Ascending aorta (tissue), 2 donors: ENCODE results near the gene SLFN14. TPM values are rescaled to one million over a fixed set of nuclear protein-coding genes. Genes with fewer than 3 reads are reported as not detected.

Experiments
- DNase-seq, 2 donors: peaks; one replicate each; pipeline ENCODE4 v3.0.0-alpha.2; 2019; ENCODE audit warnings: low spot score in 2 of 2
- H3K27ac ChIP-seq, 2 donors: fragments of 200-600 bp; sonication (generic); one replicate each; pipeline ENCODE4 v1.5.1; 2016 to 2017; ENCODE audit warnings: mild to moderate bottlenecking in 1 of 2
- H3K27me3 ChIP-seq: fragments of 200-600 bp; sonication (generic); one replicate; pipeline ENCODE4 v1.5.1; 2017
- H3K36me3 ChIP-seq, 2 donors: fragments of 200-600 bp; sonication (generic); one replicate each; pipeline ENCODE4 v1.5.1; 2016
- H3K4me1 ChIP-seq, 2 donors: fragments of 200-600 bp; sonication (generic); one replicate each; pipeline ENCODE4 v1.5.1; 2016 to 2017; ENCODE audit warnings: mild to moderate bottlenecking in 1 of 2
- H3K4me3 ChIP-seq, 2 donors: fragments of 200-600 bp; sonication (generic); one replicate each; pipeline ENCODE4 v1.5.1; 2016 to 2017; ENCODE audit warnings: mild to moderate bottlenecking in 1 of 2
- H3K9me3 ChIP-seq, 2 donors: fragments of 200-600 bp; sonication (generic); one replicate each; pipeline ENCODE4 v1.5.1; 2016
- CTCF ChIP-seq, 3 experiments: fragments of 200-600 bp in 2 of 3; fragments of 450-650 bp in 1 of 3; sonication (generic) in 2 of 3; IDR thresholded peaks; one replicate each; pipeline ENCODE4 v1.5.1; 2016 to 2019; ENCODE audit warnings: antibody characterized with exemption in 3 of 3, mild to moderate bottlenecking in 1 of 3, moderate library complexity in 1 of 3
- intact Hi-C: fragments of 100-400 bp; cut with DNase I; formaldehyde crosslinking; loops from one replicate; pipeline ENCODE4 v1.15.1; 2023
- total RNA-seq: library from RNA; depleted of rRNA; stranded (reverse); fragments of >200 nt; gene quantifications from one replicate; pipeline ENCODE4 v1.1.0, GENCODE V29; 2016

The SLFN14 gene
- not detected for total RNA-seq

DNA sequence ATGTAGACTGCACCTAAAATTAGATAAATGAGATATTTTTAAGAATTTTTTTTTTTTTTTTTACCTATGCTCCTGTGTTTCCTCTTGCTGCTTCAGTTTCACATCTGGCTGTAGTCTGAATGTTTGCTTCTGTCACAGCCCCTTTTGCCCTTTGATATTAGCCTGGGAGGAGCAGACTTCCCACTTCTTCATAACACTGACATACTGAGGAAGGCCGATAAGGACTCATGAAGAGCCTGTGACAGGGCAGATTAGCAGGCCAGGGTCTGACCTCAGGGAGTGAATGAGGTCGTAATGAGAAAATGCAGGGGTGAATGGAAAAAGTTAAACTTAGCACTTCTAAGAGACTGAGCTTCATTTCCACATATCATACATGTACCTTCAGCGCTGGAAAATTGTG, at the start of gene SLFN14:
Gene SLFN14, minus strand, starts transcription at position 117 of the 400 bp plus-strand sequence. CDS start 2,757 bp downstream, outside the sequence.
- Histone ChIP-seq H3K36me3 (no peaks in the 10 kb centered on the region), H3K27ac (no peak within 1 kb of the TSS), H3K4me3 (no peak within 1 kb of the TSS), H3K27me3 (no peaks in the 10 kb centered on the region), H3K9me3 (no peaks in the 10 kb centered on the region), H3K4me1 (no peaks in the 10 kb centered on the region)
- DNase-seq = no peak
- TF ChIP-seq CTCF (IDR thresholded peaks at IDR 0.05) = no peak
- intact Hi-C loops = no loop called here

DNA sequence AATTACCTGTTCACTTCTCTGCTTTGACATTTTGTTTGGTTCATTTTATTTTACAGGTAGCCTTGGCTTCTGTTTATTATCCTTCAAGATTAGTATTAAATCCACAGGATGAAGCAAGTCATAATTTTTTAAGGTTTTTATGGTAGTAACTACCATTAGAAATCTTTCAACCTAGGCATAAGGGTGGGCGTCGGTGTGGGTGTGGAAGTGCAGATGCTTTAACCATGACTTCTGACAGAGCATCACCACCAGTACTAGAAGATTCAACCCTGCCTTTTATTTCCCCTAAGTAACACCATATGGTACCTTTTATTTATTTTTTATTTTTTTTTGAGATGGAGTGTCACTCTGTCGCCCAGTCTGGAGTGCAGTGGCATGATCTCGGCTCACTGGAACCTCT, 49.2 kb upstream of the SLFN14 start:
- H3K36me3 ChIP-seq = peaks cover 43 to 75% of the 10 kb centered on the region in 2 donors
- no peaks in the 10 kb centered on the region for H3K4me1 ChIP-seq
- H3K27ac ChIP-seq = no peak overlapping the region
- no peaks in the 10 kb centered on the region for H3K27me3 ChIP-seq
- no peak overlapping the region for H3K4me3 ChIP-seq
- TF ChIP-seq CTCF (IDR thresholded peaks at IDR 0.05) = no peak
- no peaks in the 10 kb centered on the region for H3K9me3 ChIP-seq
- no peak for DNase-seq
- intact Hi-C loops = no loop called here

GRCh38 chr17:35607239-35607847, 46.7 kb upstream of the SLFN14 start:
- no peak for TF ChIP-seq CTCF (IDR thresholded peaks at IDR 0.05)
- intact Hi-C loops = no loop called here
- H3K27me3 ChIP-seq = no peaks in the 10 kb centered on the region
- H3K27ac ChIP-seq = no peak overlapping the region
- peaks cover 50 to 80% of the 10 kb centered on the region in 2 donors for H3K36me3 ChIP-seq
- H3K4me3 ChIP-seq = no peak overlapping the region
- H3K9me3 ChIP-seq = no peaks in the 10 kb centered on the region
- no peak for DNase-seq
- H3K4me1 ChIP-seq = no peaks in the 10 kb centered on the region

- Histone ChIP-seq H3K4me3 (no peak overlapping the region), H3K27ac (no peak overlapping the region), H3K27me3 (no peaks in the 10 kb centered on the region), H3K9me3 (no peaks in the 10 kb centered on the region), H3K4me1 (no peaks in the 10 kb centered on the region), H3K36me3 (peaks cover 48 to 82% of the 10 kb centered on the region in 2 donors)
- no peak for DNase-seq
- intact Hi-C loops = no loop called here
- TF ChIP-seq CTCF (IDR thresholded peaks at IDR 0.05) = no peak
These were observed 45.1 kb upstream of the SLFN14 start for GRCh38 chr17:35605678-35606077.

DNA sequence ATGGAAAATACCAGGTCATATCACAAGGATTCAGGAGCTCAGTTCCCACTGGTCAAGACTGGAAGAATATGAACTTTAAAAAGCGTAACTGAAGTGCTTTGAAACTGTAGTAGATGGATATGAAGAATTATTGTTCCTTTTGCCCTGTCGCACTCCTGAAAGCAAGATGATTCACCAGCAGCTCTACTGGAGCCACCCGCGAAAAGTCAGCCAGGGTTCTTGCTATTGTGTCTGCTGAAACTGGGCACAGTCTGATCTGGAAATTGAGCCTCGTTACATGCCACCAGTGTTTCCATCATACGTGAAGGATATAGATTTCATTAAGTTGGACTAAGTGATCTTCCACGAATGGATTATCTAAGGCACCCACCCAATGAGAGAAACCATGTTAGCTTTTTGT, 43.1 kb upstream of the SLFN14 start:
- no peak for DNase-seq
- Histone ChIP-seq H3K27ac (no peak overlapping the region), H3K9me3 (no peaks in the 10 kb centered on the region), H3K27me3 (no peaks in the 10 kb centered on the region), H3K4me1 (no peaks in the 10 kb centered on the region), H3K36me3 (peaks cover 41 to 80% of the 10 kb centered on the region in 2 donors), H3K4me3 (no peak overlapping the region)
- intact Hi-C loops = no loop called here
- TF ChIP-seq CTCF (IDR thresholded peaks at IDR 0.05) = no peak

GRCh38 chr17:35597604-35598003, 37.0 kb upstream of the SLFN14 start:
- Histone ChIP-seq H3K4me1 (no peaks in the 10 kb centered on the region), H3K27me3 (no peaks in the 10 kb centered on the region), H3K36me3 (peaks cover 45 to 76% of the 10 kb centered on the region in 2 donors)

More at GRCh38 chr17:35597604-35598003, 37.0 kb upstream of the SLFN14 start:
- no peak overlapping the region for H3K4me3 ChIP-seq
- intact Hi-C loops = no loop called here
- H3K9me3 ChIP-seq = no peaks in the 10 kb centered on the region
- DNase-seq = no peak
- TF ChIP-seq CTCF (IDR thresholded peaks at IDR 0.05) = no peak
- H3K27ac ChIP-seq = no peak overlapping the region
